Stimulated activated CD4-positive, alpha-beta T cell treated with anti-CD3 and anti-CD28 coated beads, Interleukin-4, amount 100 ng/mL, for 48 hours (primary cell): Measurements from ENCODE around the gene ARHGAP10.

Source experiments
- DNase-seq, 2 donors: peaks; one replicate each; pipeline ENCODE4 v3.0.0-alpha.2; 2020; ENCODE audit warnings: low read depth in 2 of 2

The ARHGAP10 gene

GRCh38 chr4:148030193-148030873, 298.4 kb downstream of the ARHGAP10 start:
- no peak for DNase-seq

GRCh38 chr4:148034813-148035212, 302.9 kb downstream of the ARHGAP10 start:
- DNase-seq = no peak

GRCh38 chr4:148041606-148042329, 309.9 kb downstream of the ARHGAP10 start:
- DNase-seq = no peak

GRCh38 chr4:148044089-148044911, 312.4 kb downstream of the ARHGAP10 start:
- no peak for DNase-seq

GRCh38 chr4:148044912-148045352, 313.0 kb downstream of the ARHGAP10 start:
- no peak for DNase-seq

- DNase-seq = no peak
Observed at GRCh38 chr4:148048598-148048997, 316.7 kb downstream of the ARHGAP10 start.

- DNase-seq = no peak
Observed at GRCh38 chr4:148051403-148051802, 319.5 kb downstream of the ARHGAP10 start.

- DNase-seq = no peak
Observed at GRCh38 chr4:148052448-148052847, 320.6 kb downstream of the ARHGAP10 start.

GRCh38 chr4:148053298-148054003, 321.6 kb downstream of the ARHGAP10 start:
- DNase-seq = no peak

GRCh38 chr4:148054275-148054674, 322.4 kb downstream of the ARHGAP10 start:
- no peak for DNase-seq

- DNase-seq = no peak
Observed at GRCh38 chr4:148055844-148056243, 324.0 kb downstream of the ARHGAP10 start.

- peak; percentile 33 to 54 for DNase-seq
Observed at GRCh38 chr4:148056879-148057278, 325.0 kb downstream of the ARHGAP10 start.

- no peak for DNase-seq
Observed at GRCh38 chr4:148057516-148057915, 325.6 kb downstream of the ARHGAP10 start.

GRCh38 chr4:148057984-148058859, 326.3 kb downstream of the ARHGAP10 start:
- no peak for DNase-seq

GRCh38 chr4:148059617-148060180, 327.8 kb downstream of the ARHGAP10 start:
- DNase-seq = no peak

GRCh38 chr4:148060264-148061140, 328.6 kb downstream of the ARHGAP10 start:
- no peak for DNase-seq

GRCh38 chr4:148061141-148061481, 329.2 kb downstream of the ARHGAP10 start:
- no peak for DNase-seq

- no peak for DNase-seq
Observed at GRCh38 chr4:148061795-148062194, 329.9 kb downstream of the ARHGAP10 start.

- no peak for DNase-seq
Observed at GRCh38 chr4:148062301-148062950, 330.5 kb downstream of the ARHGAP10 start.
